ENCODE results near the gene GART.
A peak's percentile ranks its signal among the peaks of the same experiment; 100 is the strongest.

DNA sequence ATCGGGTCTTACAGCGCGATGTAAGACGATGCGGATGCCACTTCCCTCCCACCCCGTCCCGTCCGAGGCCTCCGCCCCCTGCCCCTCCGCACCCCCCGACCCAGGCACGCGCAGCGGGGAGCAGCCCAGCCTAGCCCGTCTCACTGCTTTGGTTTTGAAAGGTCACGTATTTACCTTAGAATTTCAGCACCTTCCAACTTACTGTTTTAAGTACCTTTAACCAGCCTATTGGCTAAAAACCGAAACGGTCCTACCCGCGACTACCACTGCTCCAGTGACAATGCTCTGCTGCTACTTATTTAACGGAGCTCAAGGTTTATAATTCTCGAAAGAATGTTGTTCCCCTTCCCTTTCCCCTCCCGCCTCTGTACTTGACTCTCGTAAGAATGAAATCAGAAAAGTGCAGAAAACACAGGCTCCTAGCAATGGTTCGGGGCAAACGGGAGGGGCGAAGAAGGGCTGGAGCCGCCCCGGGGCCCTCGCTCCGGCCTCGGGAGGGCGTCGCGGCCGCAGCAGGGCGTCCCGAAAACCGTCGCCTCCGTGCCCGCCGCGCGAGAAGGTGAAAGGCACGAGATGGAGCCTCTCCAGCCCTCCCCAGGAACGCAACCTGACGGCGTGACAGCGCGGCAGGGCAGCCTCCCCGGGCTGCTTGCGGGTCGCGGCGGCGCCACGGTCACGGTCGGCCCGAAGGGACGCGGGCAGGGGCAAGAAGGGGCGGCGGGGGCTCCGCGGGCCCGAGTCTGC is 62.8 kb downstream of the GART start:
- peak in 1 of 6 experiments; percentile 3 for TF ChIP-seq CTCF (IDR thresholded peaks at IDR 0.05)
- TF ChIP-seq POLR2A (IDR thresholded peaks at IDR 0.05) = no peak

Data from esophagus squamous epithelium (tissue), 4 donors.